ENCODE measurements around the gene SLF2.

The SLF2 gene

GRCh38 chr10:100912605-100913469 is at the start of gene SLF2:
SLF2 (plus strand) TSS chr10:100912963; CDS start chr10:100913111, 148 bp downstream.
- peaks cover 11 to 13% of the 10 kb centered on the region in 2 donors for H3K36me3 ChIP-seq (ENCODE audit: control insufficient read depth in 2 of 2, insufficient read depth in 2 of 2, low read length in 2 of 2)
- H3K4me1 ChIP-seq (ENCODE audit: control insufficient read depth, insufficient read depth, low read length) = peaks cover 9% of the 10 kb centered on the region
- no peaks in the 10 kb centered on the region for H3K27me3 ChIP-seq (ENCODE audit: control insufficient read depth in 1 of 2, insufficient read depth in 2 of 2, low read length in 2 of 2)
- peak within 1 kb of the TSS; percentile 95 to 98 for H3K4me3 ChIP-seq (ENCODE audit: low read length in 2 of 2)
- peak within 1 kb of the TSS; percentile 87 for H3K9ac ChIP-seq (ENCODE audit: low read length in 2 of 2)
- no peaks in the 10 kb centered on the region for H3K9me3 ChIP-seq (ENCODE audit: control insufficient read depth in 2 of 2, low read length in 2 of 2)
- H3K27ac ChIP-seq (ENCODE audit: low read length) = peak within 1 kb of the TSS; percentile 85

- Histone ChIP-seq H3K4me3 (ENCODE audit: low read length in 2 of 2) (no peak overlapping the region), H3K4me1 (ENCODE audit: control insufficient read depth, insufficient read depth, low read length) (no peaks in the 10 kb centered on the region), H3K9ac (ENCODE audit: low read length in 2 of 2) (no peak overlapping the region), H3K27me3 (ENCODE audit: control insufficient read depth in 1 of 2, insufficient read depth in 2 of 2, low read length in 2 of 2) (peaks cover 35 to 47% of the 10 kb centered on the region in 2 donors), H3K36me3 (ENCODE audit: control insufficient read depth in 2 of 2, insufficient read depth in 2 of 2, low read length in 2 of 2) (no peaks in the 10 kb centered on the region), H3K9me3 (ENCODE audit: control insufficient read depth in 2 of 2, low read length in 2 of 2) (no peaks in the 10 kb centered on the region), H3K27ac (ENCODE audit: low read length) (no peak overlapping the region)
Measured at GRCh38 chr10:100863433-100863832, 49.3 kb upstream of the SLF2 start.

GRCh38 chr10:100864036-100864885 is 48.5 kb upstream of the SLF2 start:
- no peak overlapping the region for H3K27ac ChIP-seq (ENCODE audit: low read length)
- no peak overlapping the region for H3K9ac ChIP-seq (ENCODE audit: low read length in 2 of 2)
- H3K27me3 ChIP-seq (ENCODE audit: control insufficient read depth in 1 of 2, insufficient read depth in 2 of 2, low read length in 2 of 2) = peaks cover 28 to 41% of the 10 kb centered on the region in 2 donors
- H3K9me3 ChIP-seq (ENCODE audit: control insufficient read depth in 2 of 2, low read length in 2 of 2) = no peaks in the 10 kb centered on the region
- no peaks in the 10 kb centered on the region for H3K4me1 ChIP-seq (ENCODE audit: control insufficient read depth, insufficient read depth, low read length)
- no peak overlapping the region for H3K4me3 ChIP-seq (ENCODE audit: low read length in 2 of 2)
- H3K36me3 ChIP-seq (ENCODE audit: control insufficient read depth in 2 of 2, insufficient read depth in 2 of 2, low read length in 2 of 2) = no peaks in the 10 kb centered on the region

GRCh38 chr10:100864978-100865377 is 47.8 kb upstream of the SLF2 start:
- Histone ChIP-seq H3K9me3 (ENCODE audit: control insufficient read depth in 2 of 2, low read length in 2 of 2) (no peaks in the 10 kb centered on the region), H3K27ac (ENCODE audit: low read length) (no peak overlapping the region), H3K4me3 (ENCODE audit: low read length in 2 of 2) (no peak overlapping the region), H3K36me3 (ENCODE audit: control insufficient read depth in 2 of 2, insufficient read depth in 2 of 2, low read length in 2 of 2) (no peaks in the 10 kb centered on the region), H3K4me1 (ENCODE audit: control insufficient read depth, insufficient read depth, low read length) (no peaks in the 10 kb centered on the region), H3K27me3 (ENCODE audit: control insufficient read depth in 1 of 2, insufficient read depth in 2 of 2, low read length in 2 of 2) (peaks cover 25 to 38% of the 10 kb centered on the region in 2 donors), H3K9ac (ENCODE audit: low read length in 2 of 2) (no peak overlapping the region)

- H3K27me3 ChIP-seq (ENCODE audit: control insufficient read depth in 1 of 2, insufficient read depth in 2 of 2, low read length in 2 of 2) = peaks cover 25 to 38% of the 10 kb centered on the region in 2 donors
- H3K4me3 ChIP-seq (ENCODE audit: low read length in 2 of 2) = no peak overlapping the region
- no peaks in the 10 kb centered on the region for H3K4me1 ChIP-seq (ENCODE audit: control insufficient read depth, insufficient read depth, low read length)
- no peaks in the 10 kb centered on the region for H3K9me3 ChIP-seq (ENCODE audit: control insufficient read depth in 2 of 2, low read length in 2 of 2)
- H3K36me3 ChIP-seq (ENCODE audit: control insufficient read depth in 2 of 2, insufficient read depth in 2 of 2, low read length in 2 of 2) = no peaks in the 10 kb centered on the region
- H3K9ac ChIP-seq (ENCODE audit: low read length in 2 of 2) = no peak overlapping the region
- H3K27ac ChIP-seq (ENCODE audit: low read length) = no peak overlapping the region
Measured at GRCh38 chr10:100866010-100866409, 46.8 kb upstream of the SLF2 start.

- H3K27ac ChIP-seq (ENCODE audit: low read length) = no peak overlapping the region
- no peaks in the 10 kb centered on the region for H3K9me3 ChIP-seq (ENCODE audit: control insufficient read depth in 2 of 2, low read length in 2 of 2)
- H3K9ac ChIP-seq (ENCODE audit: low read length in 2 of 2) = no peak overlapping the region
- no peak overlapping the region for H3K4me3 ChIP-seq (ENCODE audit: low read length in 2 of 2)
- H3K36me3 ChIP-seq (ENCODE audit: control insufficient read depth in 2 of 2, insufficient read depth in 2 of 2, low read length in 2 of 2) = no peaks in the 10 kb centered on the region
- H3K4me1 ChIP-seq (ENCODE audit: control insufficient read depth, insufficient read depth, low read length) = no peaks in the 10 kb centered on the region
- H3K27me3 ChIP-seq (ENCODE audit: control insufficient read depth in 1 of 2, insufficient read depth in 2 of 2, low read length in 2 of 2) = peaks cover 25 to 39% of the 10 kb centered on the region in 2 donors
Measured at GRCh38 chr10:100866575-100867098, 46.1 kb upstream of the SLF2 start.

- H3K27ac ChIP-seq (ENCODE audit: low read length) = no peak overlapping the region
- H3K4me3 ChIP-seq (ENCODE audit: low read length in 2 of 2) = no peak overlapping the region
- no peaks in the 10 kb centered on the region for H3K9me3 ChIP-seq (ENCODE audit: control insufficient read depth in 2 of 2, low read length in 2 of 2)
- no peak overlapping the region for H3K9ac ChIP-seq (ENCODE audit: low read length in 2 of 2)
- H3K36me3 ChIP-seq (ENCODE audit: control insufficient read depth in 2 of 2, insufficient read depth in 2 of 2, low read length in 2 of 2) = no peaks in the 10 kb centered on the region
- no peaks in the 10 kb centered on the region for H3K4me1 ChIP-seq (ENCODE audit: control insufficient read depth, insufficient read depth, low read length)
- H3K27me3 ChIP-seq (ENCODE audit: control insufficient read depth in 1 of 2, insufficient read depth in 2 of 2, low read length in 2 of 2) = peaks cover 27 to 39% of the 10 kb centered on the region in 2 donors
Measured at GRCh38 chr10:100867261-100867963, 45.4 kb upstream of the SLF2 start.

GRCh38 chr10:100868382-100868781 is 44.4 kb upstream of the SLF2 start:
- Histone ChIP-seq H3K9ac (ENCODE audit: low read length in 2 of 2) (no peak overlapping the region), H3K36me3 (ENCODE audit: control insufficient read depth in 2 of 2, insufficient read depth in 2 of 2, low read length in 2 of 2) (no peaks in the 10 kb centered on the region), H3K27ac (ENCODE audit: low read length) (no peak overlapping the region), H3K9me3 (ENCODE audit: control insufficient read depth in 2 of 2, low read length in 2 of 2) (no peaks in the 10 kb centered on the region), H3K27me3 (ENCODE audit: control insufficient read depth in 1 of 2, insufficient read depth in 2 of 2, low read length in 2 of 2) (peaks cover 32 to 41% of the 10 kb centered on the region in 2 donors), H3K4me1 (ENCODE audit: control insufficient read depth, insufficient read depth, low read length) (no peaks in the 10 kb centered on the region), H3K4me3 (ENCODE audit: low read length in 2 of 2) (no peak overlapping the region)

- H3K4me1 ChIP-seq (ENCODE audit: control insufficient read depth, insufficient read depth, low read length) = no peaks in the 10 kb centered on the region
- H3K4me3 ChIP-seq (ENCODE audit: low read length in 2 of 2) = no peak overlapping the region
- H3K36me3 ChIP-seq (ENCODE audit: control insufficient read depth in 2 of 2, insufficient read depth in 2 of 2, low read length in 2 of 2) = no peaks in the 10 kb centered on the region
- H3K9me3 ChIP-seq (ENCODE audit: control insufficient read depth in 2 of 2, low read length in 2 of 2) = no peaks in the 10 kb centered on the region
- H3K9ac ChIP-seq (ENCODE audit: low read length in 2 of 2) = no peak overlapping the region
- peaks cover 33 to 40% of the 10 kb centered on the region in 2 donors for H3K27me3 ChIP-seq (ENCODE audit: control insufficient read depth in 1 of 2, insufficient read depth in 2 of 2, low read length in 2 of 2)
- H3K27ac ChIP-seq (ENCODE audit: low read length) = no peak overlapping the region
Measured at GRCh38 chr10:100869399-100869798, 43.4 kb upstream of the SLF2 start.

All from stomach smooth muscle (tissue), 2 donors.